ENCODE data around the gene PKD2L1.
"Not testable (repeated sequence)": the region's sequence is repeated elsewhere in the genome, so short reads cannot be mapped to it uniquely, and the experiment has no call there.

The PKD2L1 gene

DNA sequence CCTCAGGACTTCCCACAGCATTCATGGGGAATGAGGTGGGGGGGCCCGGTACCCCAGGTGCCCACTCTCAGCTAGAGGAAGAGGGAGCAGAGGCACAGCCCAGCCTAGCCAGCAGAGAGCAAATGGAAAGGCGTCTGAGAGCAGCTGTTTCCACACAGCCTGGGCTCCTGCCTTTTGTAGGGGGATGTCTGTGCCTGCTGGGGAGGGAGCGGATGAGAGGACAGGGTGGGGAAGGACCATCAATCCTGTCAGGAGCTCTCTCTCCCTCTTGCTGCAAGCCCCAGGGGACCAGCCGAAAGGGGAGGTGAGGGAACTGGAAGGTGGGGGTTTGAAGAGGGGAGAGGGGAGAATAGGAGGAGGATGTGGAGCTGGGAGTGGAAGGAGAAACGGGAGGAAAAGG lies at the start of gene PKD2L1:
Gene PKD2L1 (minus strand): TSS at position 150 of the 400 bp plus-strand sequence. CDS start 125 bp downstream, at position 25.
- H3K27ac ChIP-seq = no peak within 1 kb of the TSS
- no peaks in the 10 kb centered on the region for H3K27me3 ChIP-seq (ENCODE audit: insufficient read depth, low read depth, severe bottlenecking)
- no peak for TF ChIP-seq CTCF (IDR thresholded peaks at IDR 0.05; ENCODE audit: low read depth, low read length)
- no peak within 1 kb of the TSS for H3K4me3 ChIP-seq (ENCODE audit: low read depth, low read length)
- no peak for DNase-seq
- no peaks in the 10 kb centered on the region for H3K9me3 ChIP-seq (ENCODE audit: severe bottlenecking)
- no peaks in the 10 kb centered on the region for H3K36me3 ChIP-seq

GRCh38 chr10:100377830-100378229 lies 47.8 kb upstream of the PKD2L1 start:
- H3K27ac ChIP-seq = no peak overlapping the region

GRCh38 chr10:100376656-100377055 lies 46.6 kb upstream of the PKD2L1 start:
- not testable (repeated sequence) for H3K4me3 ChIP-seq (ENCODE audit: low read depth, low read length); H3K36me3 ChIP-seq; H3K27me3 ChIP-seq (ENCODE audit: insufficient read depth, low read depth, severe bottlenecking); H3K27ac ChIP-seq; H3K9me3 ChIP-seq (ENCODE audit: severe bottlenecking); DNase-seq

More at GRCh38 chr10:100377830-100378229, 47.8 kb upstream of the PKD2L1 start:
- H3K27me3 ChIP-seq (ENCODE audit: insufficient read depth, low read depth, severe bottlenecking) = no peaks in the 10 kb centered on the region
- no peak overlapping the region for H3K4me3 ChIP-seq (ENCODE audit: low read depth, low read length)
- no peak for DNase-seq
- TF ChIP-seq CTCF (IDR thresholded peaks at IDR 0.05; ENCODE audit: low read depth, low read length) = no peak
- no peaks in the 10 kb centered on the region for H3K9me3 ChIP-seq (ENCODE audit: severe bottlenecking)
- peaks cover 11% of the 10 kb centered on the region for H3K36me3 ChIP-seq

DNA sequence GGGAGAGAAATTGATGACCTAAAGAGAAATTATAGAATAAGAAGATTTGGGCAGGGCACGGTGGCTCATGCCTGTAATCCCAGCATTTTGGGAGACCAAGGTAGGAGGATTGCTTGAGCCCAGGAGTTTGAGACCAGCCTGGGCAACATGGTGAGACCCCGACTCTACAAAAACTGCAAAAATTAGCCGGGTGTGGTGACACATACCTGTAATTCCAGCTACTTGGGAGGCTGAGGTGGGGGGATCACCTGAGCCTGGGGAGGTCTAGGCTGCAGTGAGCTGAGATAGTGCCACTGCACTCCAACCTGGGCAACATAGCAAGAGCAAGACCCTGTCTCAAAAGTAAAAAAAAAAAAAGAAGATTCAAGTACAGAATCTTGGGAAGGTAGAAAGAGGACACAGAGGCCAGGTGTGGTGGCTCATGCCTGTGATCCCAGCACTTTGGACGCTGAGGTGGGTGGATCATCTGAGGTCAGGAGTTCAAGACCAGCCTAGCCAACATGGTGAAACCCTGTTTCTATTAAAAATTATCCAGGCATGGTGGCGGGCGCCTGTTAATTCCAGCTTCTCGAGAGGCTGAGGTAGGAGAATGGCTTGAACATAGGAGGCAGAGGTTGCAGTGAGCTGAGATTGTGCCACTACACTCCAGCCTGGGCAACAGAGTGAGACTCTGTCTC lies 44.8 kb upstream of the PKD2L1 start:
- DNase-seq; H3K27me3 ChIP-seq (ENCODE audit: insufficient read depth, low read depth, severe bottlenecking); H3K36me3 ChIP-seq; H3K9me3 ChIP-seq (ENCODE audit: severe bottlenecking): not testable (repeated sequence)
- Histone ChIP-seq H3K4me3 (ENCODE audit: low read depth, low read length) (peak overlapping the region; percentile 83), H3K27ac (peak overlapping the region; percentile 95)

GRCh38 chr10:100374200-100374655 lies 44.2 kb upstream of the PKD2L1 start:
- H3K9me3 ChIP-seq (ENCODE audit: severe bottlenecking) = no peaks in the 10 kb centered on the region
- H3K27ac ChIP-seq = peak overlapping the region; percentile 95
- H3K36me3 ChIP-seq = no peaks in the 10 kb centered on the region
- H3K4me3 ChIP-seq (ENCODE audit: low read depth, low read length) = peak overlapping the region; percentile 83
- no peak for DNase-seq
- no peak for TF ChIP-seq CTCF (IDR thresholded peaks at IDR 0.05; ENCODE audit: low read depth, low read length)
- H3K27me3 ChIP-seq (ENCODE audit: insufficient read depth, low read depth, severe bottlenecking) = no peaks in the 10 kb centered on the region

DNA sequence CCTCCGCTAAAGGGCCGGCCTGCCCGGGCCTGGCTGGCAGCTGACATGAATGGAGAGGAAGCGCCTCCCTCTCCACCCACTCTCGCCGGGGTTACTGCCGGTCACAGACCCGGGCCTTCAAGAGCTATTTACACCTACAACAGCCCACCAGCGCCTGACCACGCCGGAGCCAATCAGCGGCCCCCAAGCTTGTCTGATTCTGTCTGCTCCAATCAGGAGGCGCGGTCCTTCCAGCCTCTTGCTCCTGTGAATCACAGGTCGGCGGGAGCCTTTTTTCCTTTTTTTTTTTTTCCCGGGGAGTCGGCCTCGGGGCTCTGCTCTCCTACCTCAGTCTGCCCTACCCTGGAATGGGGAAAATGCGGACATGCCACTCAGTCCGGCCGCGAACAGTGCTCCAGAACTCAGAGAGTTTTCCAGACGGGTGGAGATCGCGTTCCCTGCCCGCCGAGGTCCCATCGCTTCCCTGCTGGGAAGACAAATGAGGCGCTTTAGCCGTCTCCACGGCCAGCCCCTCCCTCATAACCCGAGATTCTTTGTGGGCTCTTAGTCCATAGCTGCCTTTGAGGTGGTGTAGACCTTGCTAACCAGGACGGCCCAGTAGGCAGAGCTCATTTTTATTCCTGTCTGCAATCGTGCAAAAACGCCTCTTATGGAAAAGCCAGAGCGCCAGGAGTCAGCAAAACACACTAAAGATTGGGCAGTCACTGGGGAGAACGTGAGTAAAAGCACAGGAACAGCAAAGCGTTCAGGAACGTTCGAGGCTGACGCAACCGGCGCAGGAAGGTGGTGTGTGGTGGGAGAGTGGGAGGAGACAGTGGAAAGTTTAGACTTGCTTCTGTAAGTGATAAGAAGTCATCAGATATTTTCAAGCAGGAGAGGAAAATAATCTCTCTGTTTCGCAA lies 43.5 kb upstream of the PKD2L1 start:
- no peaks in the 10 kb centered on the region for H3K27me3 ChIP-seq (ENCODE audit: insufficient read depth, low read depth, severe bottlenecking)
- H3K4me3 ChIP-seq (ENCODE audit: low read depth, low read length) = peak overlapping the region; percentile 83
- peak; percentile 99 for DNase-seq
- H3K27ac ChIP-seq = peak overlapping the region; percentile 95
- no peaks in the 10 kb centered on the region for H3K36me3 ChIP-seq
- no peak for TF ChIP-seq CTCF (IDR thresholded peaks at IDR 0.05; ENCODE audit: low read depth, low read length)
- H3K9me3 ChIP-seq (ENCODE audit: severe bottlenecking) = no peaks in the 10 kb centered on the region
